NCI-H2107 treated with DMSO at 0.1 percent for 48 hours (cell line): ENCODE measurements around the gene AMDHD2.

ENCODE experiments used
- DNase-seq: peaks from one replicate; lab custom pipeline; 2025; ENCODE audit not compliant: unreplicated experiment; lab: John Stamatoyannopoulos, UW

AMDHD2 gene

DNA sequence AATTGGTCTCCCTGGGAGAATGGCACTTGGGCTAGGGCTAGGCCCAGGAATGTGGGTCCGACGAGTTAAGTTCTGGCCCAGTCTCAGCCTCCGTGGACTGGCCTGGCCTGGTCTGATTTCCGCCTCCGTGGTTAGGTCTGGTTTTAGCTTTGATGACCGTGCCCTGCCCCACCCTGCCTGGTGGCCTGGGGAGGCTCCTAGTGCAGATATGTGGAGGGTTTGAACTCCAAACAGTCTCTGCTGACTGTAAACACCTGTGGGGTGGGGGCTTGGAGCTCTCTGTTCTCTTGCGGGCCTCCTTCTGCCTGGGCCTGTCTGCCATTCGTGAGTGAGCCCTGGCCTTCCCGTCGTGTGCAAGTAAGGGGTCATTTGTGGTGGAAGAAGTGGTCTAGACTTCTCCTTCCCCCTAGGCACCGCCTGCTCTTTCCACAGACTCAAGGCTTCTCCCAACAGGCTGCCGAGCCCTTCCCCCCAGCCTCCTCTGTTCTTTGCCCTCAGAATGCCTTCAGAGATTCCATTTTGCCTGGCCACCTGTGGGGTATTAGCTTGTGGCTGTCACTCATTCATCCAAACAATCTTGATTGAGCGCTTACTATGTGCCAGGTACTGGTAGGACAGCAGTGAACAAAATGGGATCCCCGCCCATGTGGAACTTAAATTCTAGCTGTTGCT lies 4.9 kb upstream of the AMDHD2 start:
- no peak for DNase-seq

DNA sequence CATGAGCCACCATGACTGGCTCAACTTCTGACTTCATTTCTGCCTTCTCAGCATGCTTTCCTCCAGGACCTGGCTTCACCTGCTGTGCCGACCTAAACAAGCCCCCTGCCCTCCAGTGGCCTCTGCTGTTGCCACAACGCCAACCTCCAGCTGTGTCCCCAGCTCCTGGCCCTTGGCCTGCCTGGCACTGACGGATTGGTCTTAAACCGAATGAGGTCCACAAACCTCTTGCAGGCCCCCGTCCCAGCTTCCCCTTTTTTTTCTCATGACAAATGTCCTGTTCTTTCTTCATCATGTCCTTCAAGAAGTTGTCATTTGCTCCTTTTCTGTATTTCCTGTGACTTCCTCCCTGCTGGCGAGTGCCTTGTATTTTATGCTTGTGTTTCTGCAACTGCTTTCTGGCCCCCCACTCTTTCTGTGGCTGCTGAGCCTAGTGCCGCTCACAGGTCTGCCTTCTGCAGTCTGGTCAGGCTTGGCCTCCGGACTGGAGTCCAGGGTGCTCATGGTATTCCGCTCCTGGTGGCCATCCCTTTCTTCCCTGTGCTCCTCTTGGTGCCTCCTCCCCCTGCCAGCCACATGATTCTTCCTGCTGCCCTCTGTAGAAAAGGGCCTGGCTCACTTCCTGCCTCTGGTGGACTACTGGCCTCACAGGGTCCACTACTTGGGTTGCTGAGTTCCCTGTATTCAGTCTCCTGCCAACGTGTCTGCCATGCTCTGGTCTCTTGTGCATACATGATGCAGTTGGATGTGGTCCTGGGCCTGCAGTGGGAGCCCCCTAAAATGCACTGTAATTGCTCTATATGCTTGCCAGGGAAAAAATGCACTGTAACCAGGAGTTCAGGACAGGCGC lies 3.6 kb upstream of the AMDHD2 start:
- DNase-seq: no peak

- DNase-seq: no peak
Observed at GRCh38 chr16:2517954-2518605, 2.1 kb upstream of the AMDHD2 start.

DNA sequence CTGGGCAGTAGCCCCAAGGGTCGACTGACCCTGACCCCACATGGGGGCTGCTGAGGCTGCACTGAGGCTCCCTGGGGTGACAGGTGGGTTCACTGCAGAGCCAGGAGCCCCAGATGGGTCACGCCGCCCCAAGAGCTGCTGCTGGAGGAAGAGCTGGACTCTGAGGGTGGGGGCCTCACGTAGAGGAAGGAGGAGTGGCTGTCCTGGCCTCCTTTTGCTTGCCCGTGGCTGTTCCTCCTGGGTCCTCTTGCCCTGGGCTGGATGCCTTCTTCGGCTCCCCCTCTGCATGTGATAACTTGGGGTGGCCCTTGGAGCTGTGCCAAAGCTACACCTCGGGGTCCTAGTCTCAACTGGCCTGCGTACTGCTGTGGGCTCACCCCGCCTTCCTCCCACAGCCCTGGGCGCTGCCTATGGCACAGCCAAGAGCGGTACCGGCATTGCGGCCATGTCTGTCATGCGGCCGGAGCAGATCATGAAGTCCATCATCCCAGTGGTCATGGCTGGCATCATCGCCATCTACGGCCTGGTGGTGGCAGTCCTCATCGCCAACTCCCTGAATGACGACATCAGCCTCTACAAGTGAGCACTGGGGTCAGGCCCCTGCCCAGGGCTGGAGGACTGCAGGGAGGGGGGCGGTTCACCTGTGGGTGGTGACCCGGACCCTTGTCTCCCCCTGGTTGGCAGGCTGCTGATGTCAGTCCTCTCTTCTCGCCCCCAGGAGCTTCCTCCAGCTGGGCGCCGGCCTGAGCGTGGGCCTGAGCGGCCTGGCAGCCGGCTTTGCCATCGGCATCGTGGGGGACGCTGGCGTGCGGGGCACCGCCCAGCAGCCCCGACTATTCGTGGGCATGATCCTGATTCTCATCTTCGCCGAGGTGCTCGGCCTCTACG lies 1.1 kb upstream of the AMDHD2 start:
- DNase-seq: no peak

DNA sequence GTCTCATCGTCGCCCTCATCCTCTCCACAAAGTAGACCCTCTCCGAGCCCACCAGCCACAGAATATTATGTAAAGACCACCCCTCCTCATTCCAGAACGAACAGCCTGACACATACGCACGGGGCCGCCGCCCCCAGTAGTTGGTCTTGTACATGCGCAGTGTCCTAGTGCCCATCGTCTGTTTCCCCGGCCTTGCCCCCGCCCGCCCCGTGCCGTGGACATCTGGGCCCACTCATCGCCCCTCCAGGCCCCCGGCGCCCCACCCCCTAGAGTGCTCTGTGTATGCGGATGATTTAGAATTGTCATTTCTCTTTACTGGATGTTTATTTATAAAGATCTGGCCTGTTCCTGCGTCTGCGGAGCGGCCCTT lies 475 bp upstream of the AMDHD2 start:
- no peak for DNase-seq

DNA sequence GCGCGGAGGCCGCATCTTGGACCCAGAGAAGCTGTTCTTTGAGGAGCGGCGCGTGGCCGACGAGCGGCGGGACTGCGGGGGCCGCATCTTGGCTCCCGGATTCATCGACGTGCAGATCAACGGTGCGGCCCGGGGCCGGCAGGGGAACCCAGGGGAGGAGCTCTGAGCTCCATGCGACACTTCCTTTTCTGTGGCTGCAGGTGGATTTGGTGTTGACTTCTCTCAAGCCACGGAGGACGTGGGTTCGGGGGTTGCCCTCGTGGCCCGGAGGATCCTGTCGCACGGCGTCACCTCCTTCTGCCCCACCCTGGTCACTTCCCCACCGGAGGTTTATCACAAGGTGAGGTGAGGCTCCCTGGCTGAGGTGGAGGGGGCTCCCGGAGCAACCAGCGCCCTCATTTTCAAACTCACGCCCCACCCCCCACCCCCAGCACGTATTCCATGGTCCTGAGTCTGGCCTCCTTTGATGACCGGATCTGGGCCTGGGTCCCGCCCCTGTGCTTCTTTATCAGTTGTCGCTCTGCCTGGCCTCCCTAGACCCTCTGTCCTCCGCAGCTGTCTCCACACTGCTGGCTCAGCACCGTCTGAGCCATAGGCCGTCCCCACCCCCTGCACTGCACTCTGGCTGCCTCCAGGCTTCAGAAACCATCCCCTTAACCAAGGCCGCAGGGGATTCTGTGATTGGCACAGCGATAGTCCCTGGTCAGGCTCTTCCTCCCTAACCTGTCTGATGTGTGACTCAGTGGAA lies 787 bp downstream of the AMDHD2 start:
- no peak for DNase-seq

DNA sequence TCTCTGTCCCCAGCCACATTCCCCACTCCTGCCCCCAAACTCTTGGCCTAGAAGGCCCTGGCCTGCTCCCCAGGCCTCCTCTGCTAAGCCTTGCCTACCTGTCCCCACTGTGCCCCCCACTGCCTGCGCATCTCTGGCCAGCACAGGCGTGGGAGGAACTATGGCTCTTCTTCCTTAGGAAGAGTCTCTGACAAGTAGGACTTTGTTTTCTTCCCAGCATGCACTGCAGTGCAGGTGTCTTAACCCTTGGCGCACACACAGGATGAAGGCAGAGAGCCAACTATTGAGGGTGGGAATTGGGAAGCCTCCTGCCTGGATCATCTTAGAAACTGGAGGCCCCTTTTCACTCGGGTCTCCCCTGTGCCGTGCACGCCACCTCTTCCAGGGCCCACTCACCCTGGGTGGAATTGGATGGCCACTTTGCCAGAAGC lies 3.6 kb downstream of the AMDHD2 start:
- no peak for DNase-seq

DNA sequence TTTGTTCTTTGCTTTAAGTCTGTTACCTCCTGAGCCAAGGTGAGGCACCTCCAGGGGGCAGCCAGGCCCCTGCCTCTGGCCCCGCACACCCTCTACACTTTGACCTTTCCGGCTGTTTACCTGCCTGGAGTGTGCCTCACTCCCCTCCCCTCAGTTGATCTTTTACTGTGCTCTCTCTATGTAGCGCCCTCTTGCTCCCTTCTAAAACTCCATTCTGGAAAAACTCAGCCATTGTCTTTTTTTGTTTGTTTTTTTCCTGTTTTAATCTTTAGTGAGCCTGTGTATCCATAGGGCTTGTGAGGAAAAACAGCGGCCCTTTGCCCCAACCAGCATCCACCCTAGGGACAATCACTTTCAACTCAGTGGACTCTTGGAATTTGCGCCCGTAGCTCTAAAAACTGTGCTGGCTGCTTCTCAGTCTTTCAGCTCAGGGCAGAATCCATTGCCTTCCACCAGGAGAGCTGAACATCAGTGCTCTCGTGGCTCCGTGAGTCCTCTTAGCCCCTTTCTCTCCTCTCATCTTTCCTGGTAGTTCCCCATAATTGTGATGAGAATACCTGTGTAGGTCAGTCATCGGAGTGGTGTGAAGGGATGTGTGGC lies 4.3 kb downstream of the AMDHD2 start:
- DNase-seq: no peak

DNA sequence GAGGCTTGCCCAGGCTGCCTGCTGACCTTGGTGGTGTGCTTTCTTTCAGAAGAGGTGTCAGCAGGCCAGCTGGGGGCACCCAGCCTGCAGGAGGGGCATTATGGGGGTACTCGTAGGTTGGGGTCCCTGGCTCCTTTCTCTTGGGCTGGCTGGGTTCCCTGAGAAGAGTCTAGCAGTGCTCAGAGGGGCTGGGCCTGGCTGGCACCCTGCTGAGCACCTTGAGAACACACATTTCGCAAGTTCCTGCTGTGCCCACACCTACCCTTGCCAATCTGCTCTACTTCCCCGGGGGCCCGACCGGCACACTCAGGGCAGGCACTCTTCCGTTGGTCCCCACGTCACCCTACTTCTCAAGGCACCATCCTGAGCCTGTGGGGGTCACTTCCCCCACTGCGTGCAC lies 6.0 kb downstream of the AMDHD2 start:
- no peak for DNase-seq

- no peak for DNase-seq
Observed at GRCh38 chr16:2527071-2527783, 7.1 kb downstream of the AMDHD2 start.

DNA sequence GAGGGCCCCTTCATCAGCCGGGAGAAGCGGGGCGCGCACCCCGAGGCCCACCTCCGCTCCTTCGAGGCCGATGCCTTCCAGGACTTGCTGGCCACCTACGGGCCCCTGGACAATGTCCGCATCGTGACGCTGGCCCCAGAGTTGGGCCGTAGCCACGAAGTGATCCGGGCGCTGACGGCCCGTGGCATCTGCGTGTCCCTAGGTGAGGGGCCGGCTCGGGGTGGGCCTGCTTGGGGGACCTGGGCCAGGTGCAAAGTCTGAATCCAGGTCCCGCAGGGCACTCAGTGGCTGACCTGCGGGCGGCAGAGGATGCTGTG lies 7.6 kb downstream of the AMDHD2 start:
- DNase-seq: no peak

GRCh38 chr16:2528161-2529060 lies 8.2 kb downstream of the AMDHD2 start:
- DNase-seq: no peak

DNA sequence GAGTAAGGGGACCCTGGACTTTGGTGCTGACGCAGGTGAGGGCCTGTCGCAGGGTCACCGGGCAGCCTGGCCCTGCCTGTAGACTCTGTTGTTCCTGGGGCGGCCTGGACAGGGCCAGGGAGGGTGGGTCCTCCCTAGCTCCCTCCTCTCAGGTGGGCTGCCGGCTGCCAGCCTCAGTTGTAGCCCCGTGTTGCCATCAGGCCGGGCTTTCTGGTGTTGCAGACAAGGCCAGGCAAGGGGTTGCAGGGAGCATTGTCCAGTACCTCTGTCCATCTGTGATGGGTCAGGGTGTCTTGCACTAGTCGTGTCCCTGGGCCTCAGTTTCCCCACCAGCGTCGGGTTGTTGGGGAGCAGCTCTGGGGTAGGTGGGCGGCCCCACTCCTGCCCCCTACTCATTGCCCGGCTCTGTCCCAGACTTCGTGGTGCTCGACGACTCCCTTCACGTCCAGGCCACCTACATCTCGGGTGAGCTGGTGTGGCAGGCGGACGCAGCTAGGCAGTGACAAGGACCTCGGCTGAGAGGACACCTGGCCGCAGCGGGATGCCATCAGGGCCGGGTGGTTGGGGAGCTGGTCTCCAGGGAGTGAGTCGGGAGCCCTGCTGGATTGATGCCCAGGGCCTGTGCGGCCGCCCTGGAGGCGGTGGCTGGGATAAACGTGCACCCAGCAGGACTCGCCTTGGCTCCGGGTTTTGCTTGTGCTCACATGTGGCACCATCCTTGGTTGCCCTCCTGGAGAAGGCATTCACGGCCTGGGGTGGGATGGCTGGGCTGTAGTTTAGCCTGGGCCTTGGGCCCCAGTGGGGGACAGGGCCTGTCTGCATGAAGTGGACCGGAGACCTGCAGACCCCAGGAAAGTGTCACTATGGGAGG lies 9.1 kb downstream of the AMDHD2 start:
- DNase-seq: no peak

- DNase-seq: no peak
Observed at GRCh38 chr16:2529961-2530628, 9.9 kb downstream of the AMDHD2 start.

- DNase-seq: no peak
Observed at GRCh38 chr16:2530629-2531318, 10.6 kb downstream of the AMDHD2 start.

DNA sequence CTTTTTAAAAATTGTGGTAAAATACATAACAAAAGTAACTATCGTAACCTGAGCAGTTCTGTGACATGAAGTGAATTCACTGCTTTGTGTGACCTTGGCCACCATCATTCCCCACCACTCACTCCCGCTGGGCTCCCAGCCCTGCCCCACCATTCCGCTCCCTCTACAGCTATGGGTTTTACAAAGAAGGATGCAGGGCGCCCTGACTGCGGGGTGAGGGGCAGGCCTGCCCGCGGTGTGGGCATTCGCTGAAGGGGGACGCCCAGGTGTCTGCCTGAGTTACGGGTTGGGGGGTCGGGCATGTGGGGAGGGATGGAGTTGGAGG lies 11.2 kb downstream of the AMDHD2 start, which contains the start of gene CEMP1:
Gene CEMP1, minus strand, starts transcription at position 38 of the 325 bp plus-strand sequence. CDS start 335 bp downstream, outside the sequence.
- DNase-seq: no peak
